KOPT-K1 (cell line): ENCODE data around the gene NPIPB8.
"Not testable (repeated sequence)": the region's sequence is repeated elsewhere in the genome, so short reads cannot be mapped to it uniquely, and the experiment has no call there.

Experiments used
- H3K27ac ChIP-seq: fragments of 200-600 bp; sonication (generic); 2 replicates; pipeline ENCODE4 v1.5.1; 2016; ENCODE audit warnings: antibody characterized with exemption, mild to moderate bottlenecking, low read depth, low read length; ENCODE audit not compliant: poor library complexity, severe bottlenecking
- H3K36me3 ChIP-seq: fragments of 200-600 bp; sonication (generic); 2 replicates; pipeline ENCODE4 v1.5.1; 2017; ENCODE audit warnings: antibody characterized with exemption, mild to moderate bottlenecking, low read length, moderate library complexity; ENCODE audit not compliant: insufficient read depth
- H3K9me3 ChIP-seq: fragments of 200-600 bp; sonication (generic); 2 replicates; pipeline ENCODE4 v1.5.1; 2017; ENCODE audit warnings: antibody characterized with exemption, low read length, mild to moderate bottlenecking; ENCODE audit not compliant: insufficient read depth, poor library complexity, severe bottlenecking

The NPIPB8 gene

GRCh38 chr16:28637765-28638164, at the start of gene NPIPB8:
Gene NPIPB8 (plus strand): TSS chr16:28638065. CDS start chr16:28638361, 296 bp downstream.
- H3K27ac ChIP-seq, H3K9me3 ChIP-seq, H3K36me3 ChIP-seq: not testable (repeated sequence)

- H3K36me3 ChIP-seq: peaks cover 88% of the 10 kb centered on the region
- no peak overlapping the region for H3K27ac ChIP-seq
- H3K9me3 ChIP-seq: no peaks in the 10 kb centered on the region
Measured at GRCh38 chr16:28589069-28589468, 48.8 kb upstream of the NPIPB8 start.

- Histone ChIP-seq H3K36me3 (peaks cover 80% of the 10 kb centered on the region), H3K27ac (no peak overlapping the region), H3K9me3 (no peaks in the 10 kb centered on the region)
Measured at GRCh38 chr16:28589930-28590329, 47.9 kb upstream of the NPIPB8 start.

- Histone ChIP-seq H3K36me3 (peaks cover 73% of the 10 kb centered on the region), H3K9me3 (no peaks in the 10 kb centered on the region), H3K27ac (no peak overlapping the region)
Measured at GRCh38 chr16:28590384-28591340, 47.2 kb upstream of the NPIPB8 start.

GRCh38 chr16:28591355-28591754, 46.5 kb upstream of the NPIPB8 start:
- Histone ChIP-seq H3K9me3 (no peaks in the 10 kb centered on the region), H3K27ac (no peak overlapping the region), H3K36me3 (peaks cover 66% of the 10 kb centered on the region)

GRCh38 chr16:28592511-28592910, 45.4 kb upstream of the NPIPB8 start:
- Histone ChIP-seq H3K36me3 (peaks cover 54% of the 10 kb centered on the region), H3K27ac (no peak overlapping the region), H3K9me3 (no peaks in the 10 kb centered on the region)

- H3K27ac ChIP-seq: no peak overlapping the region
- peaks cover 49% of the 10 kb centered on the region; the same call in 1 of the 2 replicates for H3K36me3 ChIP-seq
- H3K9me3 ChIP-seq: no peaks in the 10 kb centered on the region
Measured at GRCh38 chr16:28592979-28593553, 44.8 kb upstream of the NPIPB8 start.

GRCh38 chr16:28595451-28595850, 42.4 kb upstream of the NPIPB8 start:
- H3K36me3 ChIP-seq: peaks cover 25% of the 10 kb centered on the region; the same call in 1 of the 2 replicates
- H3K27ac ChIP-seq, H3K9me3 ChIP-seq: not testable (repeated sequence)

- peaks cover 18% of the 10 kb centered on the region; the same call in 1 of the 2 replicates for H3K36me3 ChIP-seq
- no peak overlapping the region for H3K27ac ChIP-seq
- H3K9me3 ChIP-seq: no peaks in the 10 kb centered on the region
Measured at GRCh38 chr16:28596115-28596630, 41.7 kb upstream of the NPIPB8 start.

GRCh38 chr16:28596840-28597691, 40.8 kb upstream of the NPIPB8 start, which contains the start of gene SULT1A2:
Gene SULT1A2 (minus strand): TSS chr16:28597050. CDS start chr16:28595930, 1,120 bp downstream.
- H3K27ac ChIP-seq: no peak within 1 kb of the TSS
- no peaks in the 10 kb centered on the region for H3K9me3 ChIP-seq
- peaks cover 9% of the 10 kb centered on the region; the same call in 1 of the 2 replicates for H3K36me3 ChIP-seq

GRCh38 chr16:28597692-28598261, 40.1 kb upstream of the NPIPB8 start:
- H3K27ac ChIP-seq: no peak overlapping the region
- peaks cover 2% of the 10 kb centered on the region; the same call in 1 of the 2 replicates for H3K36me3 ChIP-seq
- H3K9me3 ChIP-seq: no peaks in the 10 kb centered on the region

- H3K9me3 ChIP-seq, H3K36me3 ChIP-seq, H3K27ac ChIP-seq: not testable (repeated sequence)
Measured at GRCh38 chr16:28599377-28600285, 38.2 kb upstream of the NPIPB8 start.

GRCh38 chr16:28600965-28601364, 36.9 kb upstream of the NPIPB8 start:
- H3K27ac ChIP-seq, H3K9me3 ChIP-seq, H3K36me3 ChIP-seq: not testable (repeated sequence)
